SK-N-SH treated with all-trans-retinoic acid at 6 μM for 48 hours (cell line): ENCODE measurements around the gene PRKCZ.

Experiments used
- ATAC-seq: fragments of 200-7000 bp; cut with Tn5 transposase; 3 replicates; pipeline ENCODE4 v1.9.1; 2020; ENCODE audit warnings: mild to moderate bottlenecking, moderate library complexity
- ARNTL ChIP-seq: fragments of 450-650 bp; formaldehyde crosslinking; IDR thresholded peaks from 2 replicates; pipeline ENCODE4 v1.5.0; 2020; ENCODE audit warnings: low read depth, mild to moderate bottlenecking, moderate library complexity, borderline replicate concordance
- BACH2 ChIP-seq: fragments of 250-450 bp; sonication (Bioruptor Pico); IDR thresholded peaks from 2 replicates; pipeline ENCODE4 v1.9.0; 2021; ENCODE audit warnings: mild to moderate bottlenecking, borderline replicate concordance
- CSDC2 ChIP-seq: fragments of 250-450 bp; sonication (Bioruptor Pico); IDR thresholded peaks from 2 replicates; pipeline ENCODE4 v1.5.0; 2020; ENCODE audit warnings: mild to moderate bottlenecking, moderate library complexity
- ESRRG ChIP-seq: fragments of 250-450 bp; sonication (Bioruptor Pico); IDR thresholded peaks from 2 replicates; pipeline ENCODE4 v1.6.1; 2021; ENCODE audit warnings: mild to moderate bottlenecking
- GLIS3 ChIP-seq: fragments of 250-450 bp; sonication (Bioruptor Pico); IDR thresholded peaks from 2 replicates; pipeline ENCODE4 v1.5.0; 2020; ENCODE audit warnings: mild to moderate bottlenecking, moderate library complexity
- ISL1 ChIP-seq: fragments of 250-450 bp; sonication (Bioruptor Pico); IDR thresholded peaks from 2 replicates; pipeline ENCODE4 v2.1.2; 2022; ENCODE audit warnings: mild to moderate bottlenecking, moderate library complexity
- PPARA ChIP-seq: fragments of 250-450 bp; sonication (Bioruptor Pico); IDR thresholded peaks from 2 replicates; pipeline ENCODE4 v1.5.0; 2020; ENCODE audit warnings: mild to moderate bottlenecking, borderline replicate concordance
- RARB ChIP-seq: fragments of 250-450 bp; sonication (Bioruptor Pico); IDR thresholded peaks from 2 replicates; pipeline ENCODE4 v1.8.0; 2021; ENCODE audit warnings: mild to moderate bottlenecking, moderate library complexity
- SNAI2 ChIP-seq: fragments of 250-450 bp; sonication (Bioruptor Pico); IDR thresholded peaks from 2 replicates; pipeline ENCODE4 v1.5.0; 2020; ENCODE audit warnings: mild to moderate bottlenecking, moderate library complexity
- TCF4 ChIP-seq: fragments of 250-450 bp; sonication (Bioruptor Pico); IDR thresholded peaks from 2 replicates; pipeline ENCODE4 v1.8.0; 2021; ENCODE audit warnings: mild to moderate bottlenecking, moderate library complexity, borderline replicate concordance
- TOX ChIP-seq: fragments of 250-450 bp; sonication (Bioruptor Pico); IDR thresholded peaks from 2 replicates; pipeline ENCODE4 v1.8.0; 2021; ENCODE audit warnings: mild to moderate bottlenecking, moderate library complexity, borderline replicate concordance
- TSHZ2 ChIP-seq: fragments of 250-450 bp; sonication (Bioruptor Pico); IDR thresholded peaks from 2 replicates; pipeline ENCODE4 v1.5.0; 2020; ENCODE audit warnings: mild to moderate bottlenecking, moderate library complexity
- ZFP3 ChIP-seq: fragments of 250-450 bp; sonication (Bioruptor Pico); IDR thresholded peaks from 2 replicates; pipeline ENCODE4 v1.5.0; 2020; ENCODE audit warnings: mild to moderate bottlenecking, moderate library complexity
- ZNF70 ChIP-seq: fragments of 450-650 bp; formaldehyde crosslinking; IDR thresholded peaks from 2 replicates; pipeline ENCODE4 v1.5.0; 2020; ENCODE audit warnings: mild to moderate bottlenecking, moderate library complexity
- TF ChIP-seq, protein P1 (sequence below): fragments of 250-450 bp; sonication (Bioruptor Pico); IDR thresholded peaks from 2 replicates; pipeline ENCODE4 v1.5.1; 2021; ENCODE audit warnings: mild to moderate bottlenecking, moderate library complexity
- TF ChIP-seq, protein P2 (sequence below): fragments of 250-450 bp; sonication (Bioruptor Pico); IDR thresholded peaks from 2 replicates; pipeline ENCODE4 v1.8.0; 2020; ENCODE audit warnings: mild to moderate bottlenecking, moderate library complexity, borderline replicate concordance

Gene PRKCZ

DNA sequence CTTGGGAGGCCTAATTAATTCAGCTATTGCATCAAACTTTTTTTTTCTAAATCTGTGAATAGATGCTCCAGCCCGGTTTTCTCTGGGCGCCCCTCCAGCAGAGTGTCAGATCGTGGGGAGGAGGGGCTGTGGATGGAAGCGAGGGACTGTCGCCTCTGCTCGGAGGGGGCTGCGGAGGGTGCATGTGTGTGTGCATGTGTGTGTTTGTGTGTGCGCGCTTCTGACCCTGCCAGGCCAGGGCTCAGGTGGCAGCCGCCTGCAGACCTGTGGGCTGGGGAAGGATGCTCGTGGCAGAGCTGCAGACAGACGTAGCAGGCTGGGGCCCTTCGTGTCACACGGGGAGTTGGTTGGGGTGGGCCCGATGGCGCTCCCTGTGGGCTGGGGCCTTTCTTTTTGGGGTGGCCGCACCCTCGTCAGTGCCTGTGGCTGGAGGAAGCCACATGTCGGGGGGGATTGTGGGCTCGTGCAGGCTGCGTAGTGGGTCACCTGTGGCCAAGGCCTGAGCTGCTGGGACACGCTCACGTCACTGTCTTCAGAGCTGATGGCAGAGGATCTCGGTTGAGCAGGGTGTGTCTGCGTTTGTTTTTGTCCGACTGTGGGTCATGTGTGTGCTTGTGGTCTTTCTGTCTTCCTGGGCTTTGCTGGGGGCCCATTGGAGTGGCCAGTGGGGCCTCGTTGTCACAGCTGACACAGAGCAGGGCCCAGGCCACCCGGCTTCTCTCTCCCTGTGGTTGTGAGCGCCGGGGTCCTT lies 180.7 kb downstream of the PRKCZ start:
- no peak; the same call in 2 of the 3 replicates for ATAC-seq
- no peak for TF ChIP-seq RARB (CRISPR knock-in tag)
- TF ChIP-seq ZNF70 (CRISPR knock-in tag), result no peak
- TF ChIP-seq, protein P1, sequence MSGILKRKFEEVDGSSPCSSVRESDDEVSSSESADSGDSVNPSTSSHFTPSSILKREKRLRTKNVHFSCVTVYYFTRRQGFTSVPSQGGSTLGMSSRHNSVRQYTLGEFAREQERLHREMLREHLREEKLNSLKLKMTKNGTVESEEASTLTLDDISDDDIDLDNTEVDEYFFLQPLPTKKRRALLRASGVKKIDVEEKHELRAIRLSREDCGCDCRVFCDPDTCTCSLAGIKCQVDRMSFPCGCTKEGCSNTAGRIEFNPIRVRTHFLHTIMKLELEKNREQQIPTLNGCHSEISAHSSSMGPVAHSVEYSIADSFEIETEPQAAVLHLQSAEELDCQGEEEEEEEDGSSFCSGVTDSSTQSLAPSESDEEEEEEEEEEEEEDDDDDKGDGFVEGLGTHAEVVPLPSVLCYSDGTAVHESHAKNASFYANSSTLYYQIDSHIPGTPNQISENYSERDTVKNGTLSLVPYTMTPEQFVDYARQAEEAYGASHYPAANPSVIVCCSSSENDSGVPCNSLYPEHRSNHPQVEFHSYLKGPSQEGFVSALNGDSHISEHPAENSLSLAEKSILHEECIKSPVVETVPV (CRISPR knock-in tag), result no peak
- TF ChIP-seq, protein P2, sequence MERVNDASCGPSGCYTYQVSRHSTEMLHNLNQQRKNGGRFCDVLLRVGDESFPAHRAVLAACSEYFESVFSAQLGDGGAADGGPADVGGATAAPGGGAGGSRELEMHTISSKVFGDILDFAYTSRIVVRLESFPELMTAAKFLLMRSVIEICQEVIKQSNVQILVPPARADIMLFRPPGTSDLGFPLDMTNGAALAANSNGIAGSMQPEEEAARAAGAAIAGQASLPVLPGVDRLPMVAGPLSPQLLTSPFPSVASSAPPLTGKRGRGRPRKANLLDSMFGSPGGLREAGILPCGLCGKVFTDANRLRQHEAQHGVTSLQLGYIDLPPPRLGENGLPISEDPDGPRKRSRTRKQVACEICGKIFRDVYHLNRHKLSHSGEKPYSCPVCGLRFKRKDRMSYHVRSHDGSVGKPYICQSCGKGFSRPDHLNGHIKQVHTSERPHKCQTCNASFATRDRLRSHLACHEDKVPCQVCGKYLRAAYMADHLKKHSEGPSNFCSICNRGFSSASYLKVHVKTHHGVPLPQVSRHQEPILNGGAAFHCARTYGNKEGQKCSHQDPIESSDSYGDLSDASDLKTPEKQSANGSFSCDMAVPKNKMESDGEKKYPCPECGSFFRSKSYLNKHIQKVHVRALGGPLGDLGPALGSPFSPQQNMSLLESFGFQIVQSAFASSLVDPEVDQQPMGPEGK (CRISPR knock-in tag), result no peak
- TF ChIP-seq ARNTL (CRISPR knock-in tag), result no peak
- no peak for TF ChIP-seq TSHZ2 (CRISPR knock-in tag)
- TF ChIP-seq, all 23 proteins: peak for 0

DNA sequence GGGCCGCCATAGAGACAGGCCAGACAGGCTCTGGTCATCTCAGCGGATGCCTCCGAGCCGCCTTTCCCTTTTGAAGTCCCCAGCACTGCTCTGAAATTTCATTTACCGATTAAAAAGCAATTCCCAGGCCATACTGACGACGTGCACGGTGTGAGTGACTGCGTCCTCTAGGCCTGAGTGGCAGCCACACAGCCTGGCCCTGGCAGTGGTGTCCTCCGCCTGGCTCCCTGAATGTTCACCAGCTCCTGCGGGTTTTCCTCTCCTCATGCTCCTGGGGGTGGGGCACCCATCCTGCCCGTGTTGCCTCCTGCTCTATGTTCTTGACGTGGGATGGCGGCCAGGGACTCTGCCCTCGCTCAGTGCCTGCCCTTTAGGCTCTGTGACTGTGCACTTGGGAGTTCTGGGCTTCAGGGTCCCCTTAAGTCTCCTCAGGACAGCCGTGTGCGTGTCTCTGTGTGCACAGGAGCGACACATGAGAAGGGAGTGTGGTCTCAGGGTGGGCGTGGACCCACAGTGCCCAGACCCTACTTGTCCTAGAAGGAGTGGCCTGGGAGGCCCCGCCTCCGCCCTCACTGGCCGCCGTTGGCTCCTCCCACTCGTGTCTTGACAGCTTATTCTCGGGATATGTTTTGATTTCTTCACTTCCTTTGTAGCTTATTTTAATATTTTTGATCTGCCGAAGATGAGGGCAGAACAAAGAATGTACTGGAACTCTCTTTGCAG lies 181.5 kb downstream of the PRKCZ start:
- peak; percentile 11 for ATAC-seq
- no peak for TF ChIP-seq BACH2 (CRISPR knock-in tag)
- TF ChIP-seq CSDC2 (CRISPR knock-in tag), result no peak
- TF ChIP-seq TCF4 (CRISPR knock-in tag), result no peak
- TF ChIP-seq GLIS3 (CRISPR knock-in tag), result no peak
- TF ChIP-seq, protein P2 (CRISPR knock-in tag), result no peak

GRCh38 chr1:2232255-2232915 lies 182.2 kb downstream of the PRKCZ start:
- no peak for TF ChIP-seq CSDC2 (CRISPR knock-in tag)
- TF ChIP-seq ARNTL (CRISPR knock-in tag), result no peak
- TF ChIP-seq ZNF70 (CRISPR knock-in tag), result no peak
- TF ChIP-seq TSHZ2 (CRISPR knock-in tag), result no peak
- TF ChIP-seq, protein P2 (CRISPR knock-in tag), result no peak
- no peak for TF ChIP-seq BACH2 (CRISPR knock-in tag)
- TF ChIP-seq SNAI2, result no peak
- TF ChIP-seq ZFP3, result no peak
- no peak for TF ChIP-seq PPARA (CRISPR knock-in tag)
- TF ChIP-seq ESRRG, result no peak
- no peak for TF ChIP-seq ISL1 (CRISPR knock-in tag)
- TF ChIP-seq TOX (CRISPR knock-in tag), result no peak
- TF ChIP-seq, all 23 proteins: peak for 0
- no peak for ATAC-seq
